HepG2 (cell line): Measurements from ENCODE around the gene ZMIZ1. TPM values are rescaled to one million over a fixed set of nuclear protein-coding genes. Genes with fewer than 3 reads are reported as not detected.
A peak's percentile ranks its signal among the peaks of the same experiment; 100 is the strongest.

Experiments used
- ARID5B ChIP-seq: IDR thresholded peaks from 2 replicates; pipeline ENCODE4 v1.4.0; 2020; ENCODE audit warnings: mild to moderate bottlenecking, missing genetic modification reagents
- DNMT3B ChIP-seq: conservative IDR thresholded peaks from 2 replicates; pipeline ENCODE4 v1.6.1; 2016; ENCODE audit warnings: missing biosample characterization, control low read depth
- GFI1 ChIP-seq: sonication (generic); formaldehyde crosslinking; IDR thresholded peaks from 2 replicates; pipeline ENCODE4 v1.5.0; 2020; ENCODE audit warnings: missing genetic modification reagents, mild to moderate bottlenecking, borderline replicate concordance
- NAIF1 ChIP-seq: sonication (generic); formaldehyde crosslinking; IDR thresholded peaks from 2 replicates; pipeline ENCODE4 v1.5.0; 2020; ENCODE audit warnings: mild to moderate bottlenecking, missing genetic modification reagents, borderline replicate concordance
- PAX8 ChIP-seq: sonication (generic); formaldehyde crosslinking; IDR thresholded peaks from 2 replicates; pipeline ENCODE4 v1.8.0; 2022; ENCODE audit warnings: mild to moderate bottlenecking, missing genetic modification reagents, borderline replicate concordance
- PPARG ChIP-seq: conservative IDR thresholded peaks from 2 replicates; pipeline ENCODE4 v1.6.1; 2016; ENCODE audit warnings: missing biosample characterization, missing genetic modification reagents
- SAP130 ChIP-seq: IDR thresholded peaks from 2 replicates; pipeline ENCODE4 v1.6.1; 2016; ENCODE audit warnings: low read depth
- SOX6 ChIP-seq, 2 experiments: fragments of 450-650 bp in 1 of 2; sonication (generic) in 1 of 2; formaldehyde crosslinking in 1 of 2; IDR thresholded peaks; 2 replicates each; pipeline versions ENCODE4 v1.4.0 to v1.6.1; 2017 to 2020; ENCODE audit warnings: antibody characterized with exemption in 1 of 2, mild to moderate bottlenecking in 1 of 2, missing genetic modification reagents in 1 of 2
- TCF7L2 ChIP-seq: IDR thresholded peaks from 2 replicates; pipeline ENCODE4 v1.6.1; 2011; ENCODE audit warnings: mild to moderate bottlenecking, low read depth, low read length, moderate library complexity
- TFDP1 ChIP-seq: IDR thresholded peaks from 2 replicates; pipeline ENCODE4 v1.6.1; 2016; ENCODE audit warnings: missing compliant biosample characterization, missing genetic modification reagents, borderline replicate concordance
- XRCC5 ChIP-seq: fragments of 200-400 bp; formaldehyde crosslinking; optimal IDR thresholded peaks from 2 replicates; pipeline ENCODE3; 2017; ENCODE audit warnings: mild to moderate bottlenecking, low read length
- ZNF263 ChIP-seq: sonication (generic); formaldehyde crosslinking; IDR thresholded peaks from 2 replicates; pipeline ENCODE4 v1.4.0; 2020; ENCODE audit warnings: missing genetic modification reagents
- ZNF281 ChIP-seq: sonication (generic); formaldehyde crosslinking; IDR thresholded peaks from 2 replicates; pipeline ENCODE4 v1.4.0; 2020; ENCODE audit warnings: missing genetic modification reagents, borderline replicate concordance
- ZNF530 ChIP-seq: sonication (generic); formaldehyde crosslinking; IDR thresholded peaks from 2 replicates; pipeline ENCODE4 v1.5.0; 2020; ENCODE audit warnings: low read depth, mild to moderate bottlenecking, missing genetic modification reagents
- ZNF687 ChIP-seq: sonication (generic); formaldehyde crosslinking; IDR thresholded peaks from 2 replicates; pipeline ENCODE4 v1.5.1; 2020; ENCODE audit warnings: mild to moderate bottlenecking, missing genetic modification reagents, moderate library complexity
- polyA plus RNA-seq, 8 experiments: library from polyadenylated mRNA; depleted of rRNA in 3 of 8; stranded (reverse) in 7 of 8; unstranded in 1 of 8; fragments of >200 nt; fragmentation: Illumina TruSeq in 4 of 8; extraction: Trizol in 4 of 8; gene quantifications; 2 replicates each; pipeline versions ENCODE4 v1.2.1 to v1.2.3, GENCODE V29; 2011 to 2016; ENCODE audit warnings: low read depth in 4 of 8, missing spikeins in 1 of 8, mixed read lengths in 1 of 8; ENCODE audit not compliant: insufficient read depth in 1 of 8
- total RNA-seq, 5 experiments: library from RNA; depleted of rRNA; stranded (reverse); fragments of >200 nt; fragmentation: Illumina TruSeq; extraction: Trizol; gene quantifications; 2 replicates each; pipeline ENCODE4 v1.2.3, GENCODE V29; 2016; ENCODE audit warnings: low read depth in 1 of 5

ZMIZ1 gene
- total and polyA plus RNA-seq, 2 of the 13 experiments (the other 11 are each of a cell fraction or from before 2014, with no cell fraction given) = 5.3 to 10.2 TPM

GRCh38 chr10:79196470-79197461 is 128.0 kb downstream of the ZMIZ1 start (continued):
- TF ChIP-seq SOX6 (IDR thresholded peaks at IDR 0.05) (no peak), SOX6 (CRISPR knock-in tag; IDR thresholded peaks at IDR 0.05) (peak; percentile 48; the same call in 1 of the 2 replicates), TFDP1 (CRISPR knock-in tag) (peak; percentile 28; the same call in 1 of the 2 replicates), ZNF687 (CRISPR knock-in tag) (peak; percentile 78), NAIF1 (CRISPR knock-in tag) (no peak), ARID5B (CRISPR knock-in tag) (peak; percentile 26; the same call in 1 of the 2 replicates), ZNF281 (CRISPR knock-in tag) (peak; percentile 24; the same call in 1 of the 2 replicates), ZNF530 (CRISPR knock-in tag) (no peak), GFI1 (CRISPR knock-in tag) (no peak), PAX8 (no peak), XRCC5 (peak; percentile 79), SAP130 (CRISPR knock-in tag) (0 out of 2 replicates have a peak, but pooled peaks have one; percentile 19), DNMT3B (CRISPR knock-in tag) (no peak), TCF7L2 (no peak), ZNF263 (CRISPR knock-in tag) (peak; percentile 45; the same call in 1 of the 2 replicates), PPARG (0 out of 2 replicates have a peak, but pooled peaks have one; percentile 17)
